HG02938 (cell line): ENCODE data around the gene DHDDS.
"Not testable (repeated sequence)": the region's sequence is repeated elsewhere in the genome, so short reads cannot be mapped to it uniquely, and the experiment has no call there.

Experiments
- ATAC-seq: cut with Tn5 transposase; IDR thresholded peaks from one replicate; pipeline ENCODE4 v1.9.1; 2021; ENCODE audit warnings: mild to moderate bottlenecking, moderate library complexity; ENCODE audit not compliant: unreplicated experiment

The DHDDS gene

GRCh38 chr1:26431979-26432695 lies at the start of gene DHDDS:
TSS of gene DHDDS (plus strand) at chr1:26432321. CDS start at chr1:26432946, 625 bp downstream.
- ATAC-seq = peak; percentile 94

GRCh38 chr1:26384076-26384475 lies 48.0 kb upstream of the DHDDS start:
- no peak for ATAC-seq

GRCh38 chr1:26385063-26385462 lies 47.1 kb upstream of the DHDDS start:
- not testable (repeated sequence) for ATAC-seq

- ATAC-seq = no peak
These were observed 44.7 kb upstream of the DHDDS start for GRCh38 chr1:26387447-26387846.

GRCh38 chr1:26388791-26389445 lies 43.2 kb upstream of the DHDDS start:
- no peak for ATAC-seq

GRCh38 chr1:26389604-26390247 lies 42.4 kb upstream of the DHDDS start:
- no peak for ATAC-seq

- no peak for ATAC-seq
These were observed 40.7 kb upstream of the DHDDS start for GRCh38 chr1:26391450-26391849.

GRCh38 chr1:26395754-26396153 lies 36.4 kb upstream of the DHDDS start:
- no peak for ATAC-seq

- no peak for ATAC-seq
These were observed 33.1 kb upstream of the DHDDS start for GRCh38 chr1:26399034-26399433.

GRCh38 chr1:26401891-26402290 lies 30.2 kb upstream of the DHDDS start:
- no peak for ATAC-seq

- ATAC-seq = no peak
These were observed 28.5 kb upstream of the DHDDS start for GRCh38 chr1:26403656-26404055.

GRCh38 chr1:26404641-26405040 lies 27.5 kb upstream of the DHDDS start:
- ATAC-seq = no peak

GRCh38 chr1:26405281-26405915 lies 26.7 kb upstream of the DHDDS start:
- ATAC-seq = no peak

GRCh38 chr1:26408604-26409003 lies 23.5 kb upstream of the DHDDS start:
- ATAC-seq = no peak

GRCh38 chr1:26409191-26409807 lies 22.8 kb upstream of the DHDDS start:
- no peak for ATAC-seq

GRCh38 chr1:26410706-26411623 lies 21.2 kb upstream of the DHDDS start, which contains the start of gene LIN28A:
TSS of gene LIN28A (plus strand) at chr1:26410817. CDS start at chr1:26410892, 75 bp downstream.
- ATAC-seq = no peak

GRCh38 chr1:26411624-26412074 lies 20.5 kb upstream of the DHDDS start:
- no peak for ATAC-seq

GRCh38 chr1:26412180-26412840 lies 19.8 kb upstream of the DHDDS start:
- ATAC-seq = no peak

- no peak for ATAC-seq
These were observed 19.1 kb upstream of the DHDDS start for GRCh38 chr1:26413031-26413430.
